ENCODE data around the gene BLACAT1. TPM values are rescaled to one million over a fixed set of nuclear protein-coding genes. Genes with fewer than 3 reads are reported as not detected.

The BLACAT1 gene
- total and polyA plus RNA-seq, 2 of the 4 experiments (the other 2 are of a cell fraction): under 0.01 to 0.05 TPM

DNA sequence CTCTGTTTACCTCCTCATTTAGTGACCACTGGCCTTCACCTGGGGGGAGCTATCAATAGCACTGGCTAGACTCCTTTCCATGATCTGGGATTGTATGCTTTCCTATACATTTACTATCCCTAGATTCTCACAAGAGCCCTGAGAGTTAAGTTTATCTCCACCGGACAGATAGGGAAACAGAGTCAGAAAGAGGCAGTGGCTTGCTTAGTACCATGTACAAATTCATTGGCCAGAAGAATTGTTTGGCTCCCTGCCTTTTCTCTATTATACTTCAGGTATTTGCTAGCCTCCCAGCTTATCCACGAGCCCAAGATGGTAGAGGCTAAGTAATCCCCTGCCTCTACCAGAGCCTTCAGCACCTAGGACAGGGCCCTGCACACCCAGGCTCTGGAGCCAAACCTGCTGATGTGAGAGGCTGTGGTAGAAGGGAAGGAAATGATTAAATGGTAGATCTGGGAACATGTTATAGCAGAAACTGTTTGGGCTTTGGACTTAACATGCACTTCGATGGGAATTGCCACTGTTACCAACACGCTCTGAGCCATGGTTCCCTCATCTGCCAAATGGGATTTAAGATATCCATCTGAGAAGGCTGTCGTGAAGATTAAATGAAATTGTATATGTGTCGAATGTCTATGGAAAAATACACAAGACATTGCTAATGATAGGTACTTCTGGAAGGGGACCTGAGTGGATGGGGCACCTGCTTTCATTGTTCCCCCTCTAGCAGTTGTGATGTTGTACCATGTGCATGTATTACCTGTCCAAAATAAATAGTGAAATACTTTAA lies 3.1 kb upstream of the BLACAT1 start:
- dilution Hi-C loops (cut with HindIII; ENCODE audit: low sequenced_read_pairs, unreplicated experiment): no loop called here
- ATAC-seq (ENCODE audit: low read depth): peak; percentile 80
- Histone ChIP-seq H2AFZ (replicated peaks; ENCODE audit: low read length, poor library complexity) (no peak overlapping the region), H3K27me3 (ENCODE audit: control insufficient read depth, insufficient read depth, low read length) (peaks cover 59% of the 10 kb centered on the region), H3K79me1 (ENCODE audit: low read depth in 1 of 2, low read length in 2 of 2) (no peaks in the 10 kb centered on the region), H3K18ac (ENCODE audit: low read depth, low read length) (no peak overlapping the region), H2BK20ac (ENCODE audit: low read depth, low read length) (no peak overlapping the region), H2BK120ac (ENCODE audit: low read depth, low read length) (no peak overlapping the region), H2AK9ac (replicated peaks; ENCODE audit: low read depth, low read length, poor library complexity) (no peak overlapping the region), H3K56ac (ENCODE audit: extremely low read depth, insufficient read depth, low read length) (no peak overlapping the region), H3K23ac (ENCODE audit: low read depth, low read length) (no peak overlapping the region), H4K5ac (ENCODE audit: low read depth, low read length) (no peak overlapping the region), H2BK5ac (ENCODE audit: low read depth, low read length, poor library complexity, severe bottlenecking) (no peak overlapping the region), H2AK5ac (ENCODE audit: low read depth, low read length) (no peak overlapping the region), H3K14ac (replicated peaks; ENCODE audit: low read depth, low read length) (no peak overlapping the region), H2BK15ac (ENCODE audit: low read depth, low read length) (no peak overlapping the region), H3K27ac (ENCODE audit: insufficient read depth, low read length) (no peak overlapping the region), H3K4me1 (ENCODE audit: control insufficient read depth, insufficient read depth, low read length) (no peaks in the 10 kb centered on the region), H3K4me2 (ENCODE audit: low read depth, low read length) (no peak overlapping the region), H3K4ac (ENCODE audit: low read depth, low read length) (no peak overlapping the region), H3K9ac (ENCODE audit: low read depth, low read length) (no peak overlapping the region), H3K9me1 (ENCODE audit: insufficient read depth, low read length) (no peaks in the 10 kb centered on the region), H4K8ac (ENCODE audit: low read depth in 2 of 2, low read length in 2 of 2) (no peak overlapping the region), H4K91ac (ENCODE audit: insufficient read depth, low read depth, low read length) (no peak overlapping the region), H3K9me3 (ENCODE audit: control insufficient read depth, insufficient read depth, low read length) (0 out of 2 replicates have a peak, but pooled peaks cover 2% of the 10 kb centered on the region), H3K4me3 (ENCODE audit: insufficient read depth, low read depth, low read length) (no peak overlapping the region), H4K20me1 (ENCODE audit: insufficient read depth, low read length) (no peaks in the 10 kb centered on the region), H3K36me3 (ENCODE audit: control insufficient read depth, insufficient read depth, low read length) (no peaks in the 10 kb centered on the region)
- peak; percentile 58 for DNase-seq
- intact Hi-C loops (cut with micrococcal nuclease): no loop called here
- 100% methylated on average over 2 of the region's 6 CpGs; no CpG with 5 or more reads in 1 of the 2 experiments for WGBS, 2 experiments (ENCODE audit: extremely low coverage in 2 of 2, insufficient read length in 1 of 2)
- TF ChIP-seq RCOR1 (IDR thresholded peaks at IDR 0.05; ENCODE audit: insufficient replicate concordance, low read length) (peak; percentile 20), MXI1 (IDR thresholded peaks at IDR 0.05; ENCODE audit: borderline replicate concordance, low read depth, low read length) (no peak), CHD1 (IDR thresholded peaks at IDR 0.05; ENCODE audit: low read depth, low read length) (no peak)
- in situ Hi-C loops (cut with MboI; ENCODE audit: low sequenced_read_pairs): no loop called here
- POLR2A ChIA-PET (ENCODE audit: unreplicated experiment): no interaction called here
- BruUV-seq (replicated peaks): no TSS peak
- CTCF ChIA-PET: no interaction called here

Measured in IMR-90 (cell line).